Activated CD4-positive, alpha-beta T cell treated with anti-CD3 and anti-CD28 coated beads, Interleukin-2, amount 50 U/mL, for 4 hours (primary cell): ENCODE measurements around the gene NCR2.

Experiments used
- DNase-seq, 2 experiments: peaks; one replicate each; pipeline ENCODE4 v3.0.0-alpha.2; 2020

The NCR2 gene

DNA sequence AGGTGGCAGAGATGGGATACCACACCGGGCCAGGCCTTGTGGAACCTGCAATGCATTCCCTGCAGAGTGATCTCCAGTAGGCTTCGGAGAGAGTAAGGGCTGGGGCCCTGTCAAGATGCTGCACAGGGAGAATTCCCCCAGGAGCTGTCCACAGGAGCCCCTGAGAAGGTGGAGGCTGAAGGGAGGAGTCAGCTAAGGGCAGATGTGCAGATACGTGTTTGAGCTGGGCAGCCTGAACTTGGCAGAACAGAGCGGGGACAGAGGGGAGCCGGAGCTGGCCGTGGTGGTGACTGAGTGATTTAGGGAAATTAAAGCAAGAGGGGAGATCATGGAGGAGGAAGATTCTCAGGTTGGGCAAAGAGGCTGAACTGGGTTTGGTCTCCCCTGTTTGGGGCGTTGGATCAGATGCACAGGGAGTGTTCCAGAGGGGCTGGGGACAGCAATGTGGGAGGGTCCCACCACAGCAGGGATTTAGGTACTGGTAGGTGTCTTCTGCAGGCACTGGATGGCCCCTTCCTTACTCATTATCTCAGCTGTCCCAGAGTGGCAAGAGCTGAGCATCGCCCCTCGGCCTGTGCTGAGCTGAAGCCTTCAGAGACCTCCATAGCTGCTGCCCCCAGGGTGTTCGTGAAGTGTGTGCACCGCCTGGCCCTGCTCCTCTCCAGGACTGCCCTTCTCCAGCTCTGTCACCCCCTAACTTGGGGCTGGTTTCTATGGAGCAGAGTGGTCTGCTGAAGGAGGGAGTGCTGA lies 3.8 kb upstream of the NCR2 start:
- no peak for DNase-seq

DNA sequence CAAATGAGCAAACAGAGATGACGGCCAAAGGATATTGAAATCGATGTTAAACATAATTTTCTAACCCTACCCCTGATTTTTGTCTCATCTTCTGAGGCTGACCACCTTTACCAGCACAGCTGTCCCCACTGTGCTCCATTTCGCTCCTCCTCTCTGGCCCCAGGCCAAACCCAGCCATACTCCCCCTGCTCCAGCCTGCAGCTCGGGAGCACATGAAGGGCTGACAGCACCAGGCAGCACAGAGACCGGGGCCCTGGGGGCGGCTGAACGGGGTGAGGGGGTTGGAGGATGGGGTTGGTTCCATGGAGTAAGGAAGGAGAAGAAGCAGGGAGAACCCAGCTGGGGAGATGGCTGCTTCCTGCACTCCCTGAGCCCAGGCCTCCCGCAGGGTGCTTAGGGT lies 3.2 kb upstream of the NCR2 start:
- DNase-seq, result no peak

DNA sequence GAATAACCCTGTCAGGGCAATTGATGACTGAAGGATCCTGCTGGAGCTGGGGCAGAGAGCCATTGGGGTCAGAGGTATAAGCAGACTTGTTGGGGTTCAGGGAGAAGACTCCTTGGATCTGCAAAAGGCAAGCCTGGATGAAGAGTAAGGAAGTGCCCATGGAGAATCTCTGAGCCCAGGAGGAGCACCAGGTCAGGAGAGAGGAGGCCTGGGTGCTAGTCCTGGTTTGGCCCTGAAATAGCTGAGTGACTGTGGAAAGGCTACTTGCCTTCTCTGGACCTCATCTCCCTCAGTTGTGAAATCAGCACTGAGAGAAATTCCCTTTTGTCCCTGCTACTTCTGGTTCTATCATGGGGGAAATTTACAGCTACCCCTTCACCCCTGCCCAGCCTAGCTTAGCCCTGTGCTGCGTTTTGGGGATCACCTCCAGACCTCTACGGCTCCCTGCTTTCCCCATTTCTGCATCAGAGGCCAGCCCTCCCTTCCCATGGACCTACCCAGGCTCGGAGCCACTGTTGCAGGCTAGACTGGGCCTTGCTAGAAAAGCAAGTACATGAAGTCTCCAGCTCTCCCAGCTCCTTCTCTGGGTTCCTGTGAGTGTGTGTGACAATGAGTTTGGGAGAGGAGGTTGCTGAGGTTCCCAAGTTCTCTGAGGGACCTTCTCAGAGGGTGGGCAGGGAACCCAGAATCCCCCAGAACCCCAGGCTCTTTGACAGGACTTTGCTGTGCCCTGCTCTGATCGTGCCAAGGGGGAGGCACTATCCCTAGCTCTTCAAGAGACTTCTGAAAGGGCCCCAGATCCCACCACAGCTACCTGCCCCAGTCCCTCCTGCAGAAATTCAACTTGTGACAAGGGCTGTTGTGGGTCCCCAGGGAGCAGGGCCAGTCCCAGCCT lies 2.3 kb upstream of the NCR2 start:
- DNase-seq, result no peak

DNA sequence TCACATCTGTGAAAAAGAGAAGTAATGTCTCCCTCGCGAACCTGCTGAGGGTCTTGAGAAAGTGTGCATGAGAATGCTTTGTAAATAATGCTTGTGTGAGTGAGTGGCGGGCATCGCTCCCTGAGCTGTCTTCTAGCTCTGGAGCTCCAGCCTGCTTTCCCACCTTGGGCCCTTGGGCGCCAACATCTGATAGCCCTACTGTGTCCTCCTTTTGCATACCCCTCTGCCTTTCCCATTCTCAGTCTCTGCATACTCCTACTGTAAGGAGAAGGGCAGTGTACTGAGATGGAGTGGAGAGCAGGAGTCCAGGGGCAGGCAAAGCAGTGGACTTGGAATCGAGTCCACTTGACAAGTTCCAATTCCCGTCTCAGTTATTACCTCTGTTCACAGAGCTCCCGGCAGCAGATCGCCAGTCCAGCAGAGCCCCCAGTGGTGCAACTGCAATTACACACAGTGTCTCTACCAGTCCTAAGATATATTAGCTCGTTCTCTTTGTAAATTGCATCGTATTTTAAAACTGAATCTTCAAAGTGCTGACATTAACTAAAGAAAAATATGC lies 847 bp upstream of the NCR2 start:
- no peak for DNase-seq

DNA sequence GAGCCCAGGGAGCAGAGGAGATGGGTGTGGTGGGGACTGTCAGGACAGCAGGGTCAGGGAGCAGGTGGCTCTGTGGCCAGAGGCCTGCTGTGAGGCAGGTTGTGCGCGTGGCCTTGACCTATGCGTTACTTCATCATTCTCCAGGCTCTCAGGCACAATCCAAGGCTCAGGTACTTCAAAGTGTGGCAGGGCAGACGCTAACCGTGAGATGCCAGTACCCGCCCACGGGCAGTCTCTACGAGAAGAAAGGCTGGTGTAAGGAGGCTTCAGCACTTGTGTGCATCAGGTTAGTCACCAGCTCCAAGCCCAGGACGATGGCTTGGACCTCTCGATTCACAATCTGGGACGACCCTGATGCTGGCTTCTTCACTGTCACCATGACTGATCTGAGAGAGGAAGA lies 535 bp downstream of the NCR2 start:
- no peak for DNase-seq

DNA sequence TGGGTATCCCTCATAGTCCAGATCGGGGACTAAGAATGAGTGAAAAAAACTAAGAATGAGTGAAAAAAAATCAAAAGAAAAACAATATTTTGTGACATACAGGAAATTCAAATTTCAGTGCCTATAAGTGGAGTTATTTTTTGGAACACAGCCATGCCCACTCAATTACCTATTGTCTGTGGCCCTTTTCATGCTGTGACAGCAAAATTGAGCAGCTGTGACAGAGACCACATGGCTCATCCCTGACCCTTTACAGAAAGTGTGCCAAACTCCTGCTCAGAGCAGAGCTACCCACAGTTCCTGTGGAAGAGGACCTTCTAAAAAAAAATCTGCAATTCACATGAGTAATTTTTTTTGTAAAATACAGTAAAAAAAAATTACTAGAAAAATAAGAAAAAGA lies 1.4 kb downstream of the NCR2 start:
- no peak for DNase-seq

DNA sequence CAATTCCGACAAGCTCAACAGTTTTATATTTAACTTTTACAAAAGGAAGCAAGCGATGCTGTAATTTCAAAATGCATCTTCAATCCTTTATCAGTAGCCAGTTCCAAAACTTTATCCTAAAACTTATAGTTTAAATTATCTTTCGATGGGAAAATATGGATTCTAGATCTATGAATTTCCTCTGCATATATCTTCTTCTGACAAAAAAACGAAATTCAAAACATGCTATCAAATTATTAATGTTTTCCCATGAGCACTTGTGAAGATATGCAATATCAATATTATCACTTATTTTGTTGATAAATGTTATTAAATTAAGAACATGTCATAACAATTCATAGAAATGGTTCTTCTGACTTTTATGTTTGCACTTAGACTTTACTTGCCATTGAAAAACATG lies 2.3 kb downstream of the NCR2 start:
- DNase-seq, result no peak

DNA sequence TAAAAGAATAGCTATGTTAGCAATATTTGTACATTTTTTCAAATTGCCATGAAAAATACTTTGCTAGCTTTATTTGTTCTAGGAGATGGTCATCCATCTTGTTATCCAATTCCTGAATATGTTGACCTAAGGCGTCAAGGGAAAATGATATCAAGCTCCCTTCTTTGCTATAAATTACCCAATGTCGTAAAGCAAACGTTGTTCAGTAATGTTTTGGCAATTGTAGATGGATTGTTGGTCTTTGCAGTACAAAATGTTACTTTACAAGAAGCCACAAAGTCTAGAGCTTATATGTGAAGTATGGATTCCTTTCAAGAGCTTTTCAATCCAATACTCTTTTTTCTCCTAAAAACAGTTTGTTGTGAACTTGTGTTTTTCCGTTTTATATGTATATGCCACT lies 3.3 kb downstream of the NCR2 start:
- no peak for DNase-seq

DNA sequence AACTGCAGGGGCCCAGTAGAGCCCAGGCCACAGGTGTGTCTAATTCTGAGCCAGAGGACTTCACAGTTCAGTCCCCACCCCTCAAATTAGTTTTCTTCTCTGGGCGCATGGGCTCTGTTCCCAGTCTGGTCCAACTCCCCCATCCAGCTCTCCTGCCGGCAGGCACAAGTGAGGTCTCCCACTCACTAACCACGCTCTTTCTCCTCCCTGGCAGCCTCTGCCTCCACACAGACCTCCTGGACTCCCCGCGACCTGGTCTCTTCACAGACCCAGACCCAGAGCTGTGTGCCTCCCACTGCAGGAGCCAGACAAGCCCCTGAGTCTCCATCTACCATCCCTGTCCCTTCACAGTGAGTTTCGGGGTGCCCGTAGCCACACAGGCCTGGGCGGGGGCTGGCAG lies 6.2 kb downstream of the NCR2 start:
- DNase-seq, result no peak

DNA sequence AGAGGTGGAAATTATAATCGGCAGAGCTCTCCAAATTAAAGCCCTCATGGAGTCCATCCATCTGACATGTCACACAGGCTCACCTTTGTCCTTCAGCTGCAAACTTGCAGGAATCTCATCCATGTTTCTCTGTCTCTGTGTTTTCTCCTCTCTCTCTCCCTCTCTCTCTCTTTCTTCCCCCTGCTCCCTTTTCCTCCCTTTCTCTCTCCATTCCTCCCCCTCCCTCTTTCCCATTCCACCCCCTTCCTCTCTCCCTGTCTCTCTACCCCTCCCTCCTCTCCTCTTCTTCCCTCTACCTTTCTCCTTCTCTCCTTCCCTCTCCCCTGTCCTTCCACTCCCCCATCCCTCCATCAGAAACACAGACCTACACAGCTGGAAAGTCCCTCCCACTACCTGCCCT lies 6.8 kb downstream of the NCR2 start:
- DNase-seq, result no peak

DNA sequence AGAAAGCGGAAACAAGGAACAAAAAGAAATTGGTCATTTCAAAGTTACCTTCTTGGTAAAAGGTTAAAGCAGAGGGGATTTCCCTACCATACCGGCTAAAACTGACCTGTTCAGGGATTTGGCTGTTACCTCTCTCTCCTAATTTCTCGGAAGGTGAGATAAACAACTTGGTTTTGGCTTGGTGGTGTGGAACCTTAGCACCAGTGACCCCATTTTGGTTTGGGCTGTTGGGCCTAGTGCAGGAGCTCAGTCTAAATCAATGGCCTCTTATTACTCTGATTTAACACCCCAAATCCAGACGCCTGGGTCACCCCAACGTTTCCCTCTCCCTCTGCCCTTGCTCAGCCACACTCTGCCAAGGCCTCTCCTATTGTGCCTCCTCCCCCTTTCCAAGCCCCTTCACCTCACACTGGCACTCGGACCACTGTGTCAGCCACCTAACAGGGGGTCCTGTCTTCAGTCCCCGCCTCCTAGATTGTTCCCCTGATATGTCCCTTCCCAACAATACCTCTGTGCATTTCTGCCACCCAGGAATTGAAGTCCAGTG lies 8.3 kb downstream of the NCR2 start:
- DNase-seq, result no peak

DNA sequence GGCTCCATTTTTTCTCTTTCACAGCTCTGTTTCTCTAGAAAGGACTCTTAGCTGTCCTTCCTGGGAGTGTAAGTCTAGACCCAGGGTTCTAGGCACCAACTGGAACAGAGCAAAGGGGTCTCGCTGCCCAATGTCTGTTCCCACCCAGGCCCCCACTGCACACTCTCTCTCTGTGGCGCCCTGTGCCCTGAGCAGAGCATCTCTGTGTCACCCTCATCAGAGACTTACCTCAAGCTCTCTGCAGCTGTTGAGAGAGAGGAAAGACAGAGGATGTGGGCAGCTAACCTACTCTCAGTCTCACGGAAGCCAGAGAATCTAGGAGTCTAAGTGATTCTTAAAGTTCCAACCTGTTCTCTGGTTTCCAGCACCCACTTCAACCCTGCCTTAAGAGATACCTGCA lies 9.5 kb downstream of the NCR2 start:
- DNase-seq, result no peak

DNA sequence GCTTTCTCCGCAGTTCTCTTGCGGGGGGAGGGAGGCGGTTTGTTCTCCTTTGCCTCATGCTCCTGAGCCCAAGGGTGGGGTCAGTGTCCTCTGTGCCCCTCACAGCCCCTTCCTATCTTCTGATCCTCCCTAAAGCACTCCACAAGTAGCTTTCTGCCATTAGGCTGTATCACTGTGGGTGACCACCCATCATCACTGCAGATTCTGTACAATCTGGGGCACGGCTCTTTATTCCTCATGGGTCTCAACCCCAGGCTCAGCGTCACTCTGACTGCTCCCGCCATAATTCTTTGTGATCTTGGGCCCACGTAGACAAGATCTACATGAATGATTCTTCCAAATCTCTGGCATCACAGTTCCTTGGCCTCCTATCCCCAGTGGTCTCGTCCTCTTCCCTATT lies 10.5 kb downstream of the NCR2 start:
- DNase-seq, result no peak

DNA sequence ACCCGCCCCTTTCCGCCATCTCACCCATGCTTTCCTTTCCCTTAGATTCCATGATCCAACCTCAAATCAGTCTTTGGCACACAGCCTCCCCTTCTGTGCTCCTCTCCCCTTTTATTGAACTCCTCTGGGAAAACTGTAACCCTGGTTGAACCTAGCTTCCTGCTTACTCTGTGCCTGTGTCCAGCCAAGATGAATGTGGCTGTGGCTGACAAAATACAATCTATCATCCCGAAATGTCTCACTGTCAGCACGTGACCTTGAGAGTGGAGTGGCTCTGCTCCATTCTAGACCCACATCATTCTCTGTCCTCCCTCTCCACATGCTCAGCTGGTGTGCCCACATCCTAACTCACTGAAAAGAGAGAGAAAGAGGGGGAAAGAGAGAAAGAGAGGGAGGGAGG lies 11.0 kb downstream of the NCR2 start:
- no peak for DNase-seq

DNA sequence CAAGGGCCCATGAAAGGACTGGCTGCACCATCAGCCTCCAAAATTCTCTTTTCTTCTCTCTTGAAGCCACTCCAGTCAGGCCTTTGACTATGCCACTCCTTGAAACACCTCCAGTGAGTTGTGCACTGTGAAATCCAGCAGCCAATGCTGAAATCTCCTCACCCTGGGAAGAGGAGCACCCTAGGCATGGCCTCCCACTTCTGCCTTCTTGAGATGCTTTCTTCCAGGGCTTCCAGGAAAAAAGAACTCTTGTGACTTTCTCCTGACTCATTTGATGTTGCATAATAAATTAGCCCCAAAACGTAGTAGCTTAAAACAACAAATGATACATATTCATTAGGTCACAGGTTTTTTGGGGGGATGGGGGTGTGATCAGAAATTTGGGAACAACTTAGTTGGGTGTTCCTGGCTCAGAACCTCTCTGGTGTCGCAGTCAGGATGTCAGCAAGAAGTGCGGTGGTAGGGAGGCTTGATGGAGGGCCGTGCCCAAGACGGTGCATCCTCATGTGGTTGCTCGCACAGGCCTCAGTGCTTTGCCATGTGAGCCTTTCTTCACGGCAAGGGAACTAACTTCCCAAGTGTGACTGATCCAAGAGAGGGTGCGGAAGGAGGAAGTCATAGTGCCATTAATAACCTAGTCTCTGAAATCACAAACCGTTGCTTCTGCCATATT lies 12.1 kb downstream of the NCR2 start:
- no peak for DNase-seq

DNA sequence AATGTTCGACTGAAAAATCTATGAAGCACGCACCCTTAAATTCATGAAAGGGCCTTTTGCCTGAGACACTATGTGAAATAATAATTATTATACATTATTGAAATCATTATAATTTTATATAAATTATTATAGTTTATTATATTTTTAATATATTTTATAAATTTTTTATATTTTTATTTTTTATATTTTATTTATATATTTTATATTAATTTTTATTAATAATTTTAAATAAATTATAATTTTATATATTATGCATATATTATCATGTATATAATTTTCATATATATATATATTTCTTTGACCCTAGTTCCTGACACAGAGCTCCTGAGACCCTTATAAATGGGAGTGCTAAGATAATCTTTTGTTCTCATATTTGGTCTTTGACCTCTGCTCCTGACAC lies 13.5 kb downstream of the NCR2 start:
- no peak for DNase-seq

DNA sequence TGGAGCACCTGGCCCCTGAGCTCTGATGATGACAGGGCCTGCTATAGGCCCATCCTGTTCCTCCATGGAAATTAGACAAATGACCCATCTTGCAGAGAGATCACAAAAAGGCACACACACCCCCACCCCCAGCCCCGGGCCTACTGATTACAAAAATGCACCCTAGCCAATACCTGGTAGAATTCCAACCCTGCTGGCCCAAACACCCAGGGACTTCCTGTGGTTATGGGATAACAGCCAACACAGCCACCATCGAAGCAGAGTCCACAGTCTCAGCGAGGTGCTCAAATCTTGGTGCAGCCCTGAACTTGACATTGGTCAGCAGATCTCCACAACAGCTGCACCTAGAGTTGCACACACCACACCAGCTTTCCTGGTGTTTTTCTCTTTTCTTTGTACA lies 17.0 kb downstream of the NCR2 start:
- no peak for DNase-seq

DNA sequence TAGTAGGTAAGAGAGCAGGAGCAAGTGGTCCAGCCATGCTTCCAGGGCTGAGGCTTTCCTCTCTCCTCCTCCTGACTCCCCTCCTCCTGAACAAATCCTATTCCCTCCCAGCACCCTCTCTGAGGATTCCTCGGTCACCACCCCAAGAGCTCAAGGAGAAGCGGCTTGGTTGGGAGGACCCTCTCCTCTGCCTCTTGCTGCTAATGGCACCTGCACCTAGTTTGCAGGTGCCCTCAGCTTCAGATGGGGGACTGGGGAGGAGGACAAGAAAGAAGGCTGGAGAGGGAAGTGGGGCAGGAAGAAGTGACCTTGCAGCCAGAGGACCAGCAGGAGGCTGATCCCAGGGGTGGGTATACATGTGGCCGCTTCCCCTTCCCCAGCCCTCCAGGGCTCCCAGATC lies 17.5 kb downstream of the NCR2 start:
- DNase-seq, result no peak

DNA sequence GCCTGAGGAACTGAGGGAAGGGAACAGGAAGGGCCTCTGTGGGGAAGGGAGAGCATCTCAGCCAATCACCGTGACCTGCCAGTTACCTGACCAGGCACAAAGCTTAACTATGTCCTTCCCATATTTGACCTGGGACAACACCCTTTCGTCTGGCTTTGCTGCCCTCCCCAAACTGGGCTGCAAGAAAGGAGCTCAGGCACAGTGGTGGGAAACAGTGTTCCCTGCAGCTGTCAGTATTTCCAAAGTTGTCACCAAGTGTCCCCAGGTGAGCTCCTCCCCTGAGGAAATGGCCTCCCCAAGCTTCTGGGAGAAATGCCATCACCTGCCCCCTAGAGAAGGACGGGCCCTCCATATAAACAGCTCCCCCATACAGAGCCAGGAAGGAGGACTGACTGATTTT lies 17.9 kb downstream of the NCR2 start:
- no peak for DNase-seq

DNA sequence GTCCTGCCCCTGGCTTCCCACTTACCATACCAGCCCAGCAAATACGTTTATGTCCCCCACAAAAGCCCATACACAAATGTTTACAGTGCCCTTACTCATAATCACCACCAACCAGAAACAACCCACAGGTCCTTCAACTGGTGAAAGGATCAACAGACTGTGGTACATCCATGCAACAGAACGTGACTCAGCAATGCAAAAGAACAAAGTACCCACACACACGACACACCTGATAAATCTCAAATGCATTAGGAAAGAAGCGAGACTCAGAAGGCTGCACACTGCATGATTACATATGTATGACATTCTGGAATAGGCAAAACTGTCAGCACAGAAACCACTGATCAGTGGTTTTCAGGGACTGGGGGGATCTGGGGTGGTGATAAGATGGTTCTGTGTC lies 20.5 kb downstream of the NCR2 start:
- DNase-seq, result no peak

DNA sequence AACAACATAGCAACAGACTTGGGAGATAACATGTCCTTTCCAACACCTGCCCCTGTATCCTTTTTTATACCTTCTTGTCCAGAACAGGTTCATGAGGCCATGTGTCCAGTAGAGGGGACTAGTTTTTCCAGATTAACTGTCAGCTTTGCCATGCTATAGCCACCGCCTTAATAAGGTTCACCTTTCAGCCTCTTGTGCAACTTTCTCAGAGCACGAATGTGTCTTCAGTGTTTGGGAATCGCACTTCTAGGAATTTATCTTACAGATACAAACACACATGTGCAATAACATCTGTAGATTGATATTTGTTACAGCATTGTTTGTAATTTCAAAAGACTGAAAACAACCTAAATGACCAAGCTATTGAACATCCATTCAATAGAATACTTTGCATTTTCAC lies 21.4 kb downstream of the NCR2 start:
- no peak for DNase-seq

DNA sequence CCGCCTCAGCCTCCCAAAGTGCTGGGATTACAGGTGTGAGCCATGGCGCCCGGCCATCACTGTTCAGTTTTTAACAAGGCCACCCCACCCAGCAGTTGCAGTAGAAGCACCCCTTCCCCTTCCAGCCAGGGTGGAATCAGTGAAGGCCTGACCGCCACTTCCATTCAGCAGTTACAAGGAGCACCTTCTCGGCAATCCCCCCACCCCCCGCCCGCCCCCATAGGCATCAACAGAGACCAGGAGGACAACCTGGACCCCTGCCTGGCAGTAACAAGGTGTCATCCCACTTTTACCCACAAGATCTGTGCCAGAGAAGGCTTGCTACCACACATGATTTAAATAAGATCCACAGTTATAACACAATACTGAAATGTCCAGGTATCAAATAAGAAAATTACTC lies 23.1 kb downstream of the NCR2 start:
- DNase-seq, result no peak

DNA sequence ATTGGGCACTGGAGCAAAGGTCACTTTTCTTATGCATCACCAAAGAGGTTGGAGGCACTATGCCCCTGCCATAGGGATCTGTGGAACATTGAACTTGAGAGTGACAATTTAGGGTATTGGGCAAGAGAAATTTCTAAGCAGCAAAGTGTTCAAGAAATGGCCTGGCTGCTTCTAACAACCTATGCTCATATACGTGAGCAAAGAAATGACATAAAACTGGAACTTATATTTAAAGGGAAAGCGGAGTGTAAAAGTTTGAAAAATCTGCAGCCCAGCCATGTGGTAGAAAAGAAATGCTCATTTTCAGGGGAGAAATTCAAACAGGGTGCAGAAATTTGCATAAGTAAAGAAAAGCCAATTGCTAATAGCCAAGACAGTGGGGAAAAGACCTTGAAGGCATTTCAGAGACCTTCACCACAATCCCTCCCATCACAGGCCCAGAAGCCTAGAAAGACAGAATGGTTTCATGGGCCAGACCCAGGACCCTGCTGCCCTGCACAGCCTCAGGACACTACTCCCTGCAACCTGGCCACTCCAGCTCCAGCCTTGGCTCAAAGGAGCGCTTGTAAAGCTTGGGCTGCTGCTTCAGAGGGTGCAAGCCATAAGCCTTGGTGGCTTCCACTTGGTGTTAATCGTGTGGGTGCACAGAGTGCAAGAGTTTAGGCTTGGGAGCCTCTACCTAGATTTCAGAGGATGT lies 24.4 kb downstream of the NCR2 start:
- DNase-seq, result no peak
